Choroid plexus epithelial cell (primary cell): Measurements from ENCODE around the gene RAI14.

Experiments used
- DNase-seq: peaks from one replicate; pipeline ENCODE4 v3.0.0-alpha.2; 2010; ENCODE audit warnings: low read depth
- H3K4me3 ChIP-seq: 2 replicates; pipeline ENCODE4 v1.5.1; 2011; ENCODE audit warnings: low read depth, mild to moderate bottlenecking, control low read depth, low read length, moderate library complexity
- CTCF ChIP-seq: conservative IDR thresholded peaks from 2 replicates; pipeline ENCODE4 v1.5.1; 2011; ENCODE audit warnings: low read depth, mild to moderate bottlenecking, control low read depth, inconsistent platforms, low read length, moderate library complexity

RAI14 gene

GRCh38 chr5:34802834-34803563 is 146.9 kb downstream of the RAI14 start:
- TF ChIP-seq CTCF, result no peak
- H3K4me3 ChIP-seq, result no peak overlapping the region
- no peak for DNase-seq

- TF ChIP-seq CTCF, result no peak
- DNase-seq, result peak; percentile 80
- H3K4me3 ChIP-seq, result no peak overlapping the region
Observed at GRCh38 chr5:34803974-34804732, 148.0 kb downstream of the RAI14 start.

GRCh38 chr5:34804913-34805312 is 148.8 kb downstream of the RAI14 start:
- no peak for TF ChIP-seq CTCF
- DNase-seq, result peak; percentile 39
- no peak overlapping the region for H3K4me3 ChIP-seq

GRCh38 chr5:34806532-34806931 is 150.4 kb downstream of the RAI14 start:
- H3K4me3 ChIP-seq, result no peak overlapping the region
- no peak for TF ChIP-seq CTCF
- DNase-seq, result no peak

- no peak for DNase-seq
- no peak overlapping the region for H3K4me3 ChIP-seq
- TF ChIP-seq CTCF, result no peak
Observed at GRCh38 chr5:34811706-34812105, 155.6 kb downstream of the RAI14 start.

GRCh38 chr5:34813509-34813908 is 157.4 kb downstream of the RAI14 start:
- no peak for DNase-seq
- H3K4me3 ChIP-seq, result no peak overlapping the region
- TF ChIP-seq CTCF, result no peak
